Posterior cingulate gyrus (tissue), 11 donors: ENCODE results near the gene ETS1.

ENCODE experiments used
- DNase-seq, 10 donors: peaks; one replicate each; pipeline versions ENCODE4 v3.0.0 to v3.0.0-alpha.2; 2020 to 2021; ENCODE audit warnings: mixed read lengths in 3 of 10
- intact Hi-C: fragments of 100-400 bp; cut with DNase I; formaldehyde crosslinking; loops from one replicate; pipeline ENCODE4 v1.15.1; 2023

ETS1 gene

DNA sequence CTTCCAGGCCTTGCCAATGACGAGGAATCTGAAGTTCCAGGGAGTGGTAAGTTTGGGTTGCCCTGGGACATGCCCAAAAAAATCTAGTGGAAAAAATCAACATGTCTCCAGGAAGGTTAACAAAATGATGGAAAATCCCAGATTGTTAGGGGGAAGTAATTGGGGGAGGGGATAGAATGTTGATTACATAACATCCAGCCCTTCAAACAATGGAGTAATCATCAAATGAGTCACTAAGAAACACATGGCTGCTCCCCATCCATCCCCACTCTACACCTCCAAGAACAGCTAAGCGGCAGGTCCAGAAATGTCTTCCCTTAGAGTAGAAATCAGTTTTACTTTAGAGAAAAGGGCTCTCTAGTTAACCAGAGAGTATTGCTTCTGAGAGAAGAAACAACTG is 94.9 kb downstream of the ETS1 start:
- intact Hi-C loops: no loop called here
- no peak for DNase-seq

DNA sequence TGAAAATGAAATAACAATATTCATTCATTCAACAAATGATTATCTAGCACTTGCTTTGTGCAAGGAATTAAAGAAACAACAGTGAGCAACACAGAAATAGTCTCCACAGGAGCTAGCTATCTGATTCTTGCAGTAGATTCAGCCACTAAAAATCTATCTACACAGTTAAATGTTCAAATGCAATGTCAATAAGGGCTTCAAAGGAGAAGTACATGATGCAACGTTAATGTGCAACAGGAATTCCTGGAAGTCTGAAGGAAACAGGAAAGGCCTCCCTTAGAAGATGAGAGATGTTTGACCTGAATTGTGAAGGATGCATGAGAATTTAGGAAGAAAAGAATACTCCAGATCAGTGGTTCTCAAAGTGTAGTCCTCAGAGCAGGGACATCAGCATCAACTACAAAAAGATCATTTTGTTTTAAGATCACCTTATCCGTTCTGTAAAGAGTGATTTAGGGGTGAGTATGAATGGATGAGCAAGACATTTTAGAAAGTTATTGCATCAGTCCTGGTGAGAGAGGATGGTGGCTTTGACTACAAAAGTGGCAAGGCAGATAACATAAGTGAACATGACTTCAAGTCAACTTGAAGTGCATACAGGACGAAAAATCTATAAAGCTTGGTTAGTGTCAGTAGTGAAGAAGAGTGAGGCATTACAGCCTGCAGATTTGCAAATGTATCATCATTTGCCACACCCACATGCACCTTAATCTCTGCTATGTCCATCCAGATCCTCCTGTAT is 96.0 kb downstream of the ETS1 start:
- intact Hi-C loops: no loop called here
- no peak for DNase-seq

DNA sequence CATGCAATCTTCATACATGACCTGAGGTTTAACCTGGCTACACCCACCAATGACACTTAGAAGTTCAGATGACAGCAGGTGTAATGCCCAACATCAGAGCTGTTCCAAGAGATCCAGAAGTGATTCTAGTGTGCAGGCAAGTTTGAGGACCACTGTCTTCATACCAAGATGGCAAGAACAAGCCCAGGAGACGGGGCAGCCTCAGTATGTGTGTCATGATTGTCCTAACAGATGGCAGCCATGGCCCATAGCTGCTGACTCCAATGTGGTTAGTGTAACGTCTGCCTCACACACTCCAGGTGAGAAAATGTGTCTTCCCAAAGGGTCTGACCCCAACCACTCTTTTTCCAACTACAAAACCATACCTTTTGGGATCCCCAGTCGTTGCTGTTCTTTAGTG is 97.3 kb downstream of the ETS1 start:
- DNase-seq: no peak
- intact Hi-C loops: no loop called here

GRCh38 chr11:128488471-128488870 is 98.9 kb downstream of the ETS1 start:
- intact Hi-C loops: no loop called here

GRCh38 chr11:128487978-128488377 is 99.4 kb downstream of the ETS1 start:
- no peak for DNase-seq
- intact Hi-C loops: no loop called here

More at GRCh38 chr11:128488471-128488870, 98.9 kb downstream of the ETS1 start:
- no peak for DNase-seq

GRCh38 chr11:128484172-128484571 is 103.2 kb downstream of the ETS1 start:
- no peak for DNase-seq
- intact Hi-C loops: no loop called here

DNA sequence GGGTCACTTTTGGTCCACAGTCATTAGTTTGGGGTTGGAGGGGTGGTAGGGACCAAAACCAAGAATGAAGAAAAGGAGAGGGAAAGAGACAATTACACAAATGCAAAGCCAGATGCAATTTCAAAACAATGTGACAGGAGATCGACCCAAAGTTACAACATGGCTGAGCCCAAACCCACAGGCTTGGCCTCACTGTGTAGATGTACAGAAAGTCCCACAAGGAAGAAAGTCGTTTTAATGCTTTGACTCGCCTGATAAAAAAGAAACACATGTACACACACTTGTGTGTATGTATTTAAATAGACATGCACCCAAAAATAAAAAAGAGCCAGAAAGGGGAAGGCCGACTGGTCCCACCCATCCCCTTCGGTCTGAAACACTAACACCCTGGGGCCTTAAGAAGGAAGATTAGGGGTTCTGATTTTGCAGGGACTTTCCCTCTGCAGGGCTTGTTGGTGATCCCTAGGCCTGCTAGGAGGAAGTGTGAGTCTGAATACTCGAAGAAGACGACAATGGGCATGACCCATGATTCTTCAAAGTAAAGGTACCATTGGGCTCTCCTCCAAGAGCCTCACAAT is 104.1 kb downstream of the ETS1 start:
- intact Hi-C loops: no loop called here
- no peak for DNase-seq

GRCh38 chr11:128482512-128483191 is 104.7 kb downstream of the ETS1 start:
- intact Hi-C loops: no loop called here
- DNase-seq: no peak

DNA sequence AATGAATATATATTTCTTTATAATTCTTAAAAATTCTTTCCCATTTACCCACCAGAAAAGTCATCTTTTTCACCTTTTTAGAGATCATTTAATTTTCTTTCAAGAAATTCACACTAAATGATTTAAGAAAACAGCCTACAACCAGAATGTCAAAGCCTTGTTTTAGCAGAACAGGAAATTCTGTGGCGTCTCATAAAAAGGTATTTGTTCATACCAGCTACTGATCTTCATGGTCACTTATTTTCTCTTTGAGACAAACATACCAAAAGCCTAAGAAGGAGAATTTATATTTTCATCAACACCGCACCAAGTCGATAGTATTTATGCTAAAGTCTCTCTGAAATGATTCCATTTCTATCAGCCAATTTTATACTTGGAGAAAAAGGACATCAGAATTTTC is 105.3 kb downstream of the ETS1 start:
- intact Hi-C loops: no loop called here

GRCh38 chr11:128481135-128481534 is 106.2 kb downstream of the ETS1 start:
- DNase-seq: no peak
- intact Hi-C loops: no loop called here

More for the DNA sequence above, 105.3 kb downstream of the ETS1 start:
- DNase-seq: no peak

DNA sequence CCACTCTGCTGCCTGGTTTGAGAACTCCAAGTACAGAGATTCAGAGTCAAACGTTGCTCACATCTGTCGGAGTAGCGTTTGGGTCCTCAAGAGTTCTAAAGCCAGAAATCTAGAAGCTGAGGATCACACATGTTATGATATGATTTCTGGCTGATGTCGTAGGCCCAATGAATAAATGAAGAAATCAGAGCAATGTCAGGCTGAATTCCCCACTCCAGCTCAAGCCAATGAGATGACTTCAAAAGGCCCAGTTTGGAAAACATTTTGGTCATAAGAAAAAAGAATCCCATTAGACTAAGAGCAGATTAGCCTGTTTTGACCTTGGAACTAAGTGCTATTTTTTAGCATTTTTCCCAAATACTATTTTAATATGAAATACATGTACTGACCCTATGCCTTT is 106.7 kb downstream of the ETS1 start:
- no peak for DNase-seq
- intact Hi-C loops: no loop called here

DNA sequence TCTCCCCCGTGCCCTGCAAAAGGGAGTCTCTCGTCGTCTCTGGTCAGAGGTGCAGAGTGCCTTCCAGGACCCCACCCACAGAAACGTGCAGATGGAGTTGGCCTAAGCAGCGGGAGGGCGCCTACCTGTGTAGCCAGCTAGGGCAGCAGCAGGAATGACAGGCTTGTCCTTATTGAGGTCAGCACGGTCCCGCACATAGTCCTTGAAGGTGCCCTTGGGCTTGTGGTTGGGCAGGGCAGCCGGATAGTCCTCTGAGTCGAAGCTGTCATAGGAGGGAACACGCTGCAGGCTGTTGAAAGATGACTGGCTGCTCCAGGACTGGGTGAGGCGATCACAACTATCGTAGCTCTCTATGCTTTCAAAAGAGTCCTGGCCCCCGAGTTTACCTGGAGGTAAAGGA is 107.3 kb downstream of the ETS1 start:
- intact Hi-C loops: no loop called here
- DNase-seq: peak in 1 of 10 donors; percentile 55

DNA sequence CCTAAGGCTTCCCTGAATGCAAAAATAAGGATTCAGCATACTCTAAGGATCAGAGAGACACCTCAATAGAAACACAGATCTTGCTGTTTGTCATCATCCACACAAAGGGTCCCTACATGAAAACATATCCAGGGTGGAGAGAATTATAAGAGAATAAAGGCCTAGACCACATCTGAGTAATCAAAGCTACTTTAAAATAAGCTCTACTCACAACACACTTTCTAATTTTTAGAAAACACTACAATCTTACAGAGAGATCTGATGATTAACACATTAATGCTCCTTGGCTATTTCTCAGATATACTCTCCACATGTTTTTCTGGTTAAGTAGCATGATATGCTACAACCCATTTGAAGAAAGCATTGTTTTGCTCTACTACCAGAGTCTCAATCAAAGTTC is 108.2 kb downstream of the ETS1 start:
- no peak for DNase-seq
- intact Hi-C loops: no loop called here

DNA sequence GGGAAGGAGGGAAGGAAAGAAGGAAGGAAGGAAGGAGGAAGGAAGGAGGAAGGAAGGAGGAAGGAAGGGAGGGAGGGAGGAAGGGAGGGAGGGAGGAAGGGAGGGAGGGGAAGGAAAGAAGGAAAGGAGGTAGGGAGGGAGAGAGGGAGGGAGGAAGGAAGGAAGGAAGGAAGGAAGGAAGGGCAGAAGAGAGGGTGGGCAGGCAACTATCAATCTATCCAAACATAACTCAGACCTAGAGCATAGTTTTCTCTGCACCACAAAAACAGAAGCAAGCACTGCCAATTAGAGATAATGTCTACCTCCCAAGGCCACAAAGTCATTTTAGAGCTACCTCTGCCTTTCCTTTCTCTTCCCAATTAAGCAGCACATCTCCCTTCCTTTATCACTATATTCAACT is 109.1 kb downstream of the ETS1 start:
- intact Hi-C loops: no loop called here

DNA sequence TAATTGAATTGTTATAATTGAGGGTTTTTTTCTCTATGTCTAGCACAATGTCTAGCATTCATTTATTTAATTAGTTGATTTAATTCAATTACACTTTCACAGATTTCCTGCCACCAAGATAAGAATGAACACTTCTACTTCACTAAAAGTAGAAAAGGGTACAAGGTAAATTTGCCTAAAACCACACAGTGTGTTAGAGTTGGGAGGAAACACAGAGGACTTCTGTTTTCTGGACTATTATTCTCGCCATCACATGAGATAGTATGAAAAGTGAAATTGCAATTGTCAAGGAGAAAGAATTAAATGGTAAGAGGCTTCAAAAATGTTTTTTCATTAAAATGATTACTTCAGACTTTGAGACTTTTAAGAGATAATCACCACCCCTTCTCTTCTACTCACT is 109.5 kb downstream of the ETS1 start:
- intact Hi-C loops: no loop called here
- DNase-seq: no peak

More for the DNA sequence above, 109.1 kb downstream of the ETS1 start:
- DNase-seq: no peak

DNA sequence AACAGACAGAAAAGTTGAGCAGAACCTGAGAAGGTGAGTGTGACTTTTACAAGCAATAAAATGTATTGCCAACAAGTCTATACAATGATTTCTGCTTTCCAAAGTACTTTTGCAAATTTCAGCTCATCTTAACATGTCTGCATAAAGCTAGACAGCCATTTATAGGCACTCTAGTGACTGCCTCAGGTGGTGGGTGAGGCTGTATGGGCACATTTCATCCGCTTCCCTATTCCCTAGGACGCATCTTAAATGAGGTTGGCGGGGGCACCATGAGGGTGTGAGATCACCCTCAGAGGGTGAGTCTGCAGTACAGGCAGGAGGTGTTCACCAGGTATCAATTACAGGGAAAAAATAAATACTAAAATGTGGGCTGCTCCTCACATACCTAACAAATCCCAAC is 110.1 kb downstream of the ETS1 start:
- intact Hi-C loops: no loop called here
- no peak for DNase-seq

DNA sequence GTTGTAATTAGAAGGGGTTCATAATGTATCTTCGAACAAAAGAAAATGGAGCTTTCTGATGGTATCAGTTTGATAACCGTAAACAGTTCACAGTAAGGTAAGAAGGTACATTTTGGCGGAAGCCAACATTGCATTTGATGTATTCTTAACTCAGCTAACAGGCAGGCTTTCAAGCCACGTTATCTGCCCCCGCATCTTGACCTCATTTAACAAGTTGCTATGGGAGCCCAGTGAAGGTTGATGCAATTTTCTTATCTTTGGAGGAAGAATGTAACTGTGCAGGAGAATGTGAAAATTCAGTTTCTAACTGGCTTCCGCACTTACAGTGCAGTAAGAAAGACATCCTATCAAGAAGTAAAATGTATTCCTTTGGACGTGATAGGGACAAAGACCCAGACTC is 110.6 kb downstream of the ETS1 start:
- DNase-seq: no peak
- intact Hi-C loops: no loop called here

DNA sequence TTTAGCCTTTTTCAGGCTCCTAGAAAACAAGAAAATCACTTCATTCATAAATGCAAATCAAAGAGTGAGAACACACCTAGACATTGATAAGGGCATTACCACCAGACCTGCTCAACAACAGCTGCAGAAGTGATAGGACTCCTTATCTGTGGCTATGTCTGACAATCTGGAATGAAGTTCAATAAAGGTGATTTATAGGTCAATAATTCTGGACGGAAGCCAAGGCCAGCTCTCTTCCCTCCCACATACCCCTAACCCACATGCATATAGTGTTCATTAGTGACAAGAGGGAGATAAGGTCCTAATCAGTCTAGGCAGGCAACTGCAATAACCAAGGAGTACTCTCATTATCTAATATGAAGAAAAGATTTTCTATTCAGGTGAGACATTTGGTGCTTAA is 111.3 kb downstream of the ETS1 start:
- intact Hi-C loops: no loop called here
- DNase-seq: no peak

- intact Hi-C loops: no loop called here
- DNase-seq: no peak
These were observed 113.1 kb downstream of the ETS1 start for GRCh38 chr11:128474036-128474874.

DNA sequence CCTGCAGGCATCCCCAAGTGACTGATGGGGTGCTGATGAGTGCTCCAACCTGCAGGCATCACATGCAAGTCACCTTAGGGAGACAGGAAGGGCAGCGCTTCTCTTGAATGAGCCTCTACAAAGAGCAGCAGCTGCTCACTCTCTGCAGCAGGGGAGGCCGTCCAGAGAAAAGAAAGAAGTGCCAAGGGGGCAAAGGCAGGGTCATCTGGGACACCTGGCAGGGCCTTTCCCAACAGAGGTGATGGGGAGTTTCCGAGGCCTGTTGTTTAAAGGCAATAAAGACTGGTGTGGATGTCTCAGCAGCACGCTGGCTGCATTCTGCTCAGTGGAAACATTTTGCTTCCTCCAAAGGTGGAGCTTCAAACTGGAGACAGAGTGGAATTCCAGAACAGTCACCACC is 113.7 kb downstream of the ETS1 start:
- intact Hi-C loops: no loop called here
- DNase-seq: no peak
